Thyroid gland (tissue), 4 donors: Measurements from ENCODE around the gene PIGU.

Source experiments
- POLR2A ChIP-seq, 2 donors: fragments of 450-650 bp; IDR thresholded peaks; one replicate each; pipeline ENCODE4 v1.6.1; 2017; ENCODE audit warnings: antibody characterized with exemption in 2 of 2, mild to moderate bottlenecking in 2 of 2, moderate library complexity in 1 of 2
- TF ChIP-seq, protein P1 (sequence below), 6 experiments: fragments of 200-600 bp in 3 of 6; fragments of 450-650 bp in 3 of 6; sonication (generic) in 3 of 6; IDR thresholded peaks; one replicate each; pipeline ENCODE4 v1.5.1; 2016 to 2019; ENCODE audit warnings: antibody characterized with exemption in 6 of 6, mild to moderate bottlenecking in 2 of 6, inconsistent platforms in 1 of 6, moderate library complexity in 1 of 6

DNA sequence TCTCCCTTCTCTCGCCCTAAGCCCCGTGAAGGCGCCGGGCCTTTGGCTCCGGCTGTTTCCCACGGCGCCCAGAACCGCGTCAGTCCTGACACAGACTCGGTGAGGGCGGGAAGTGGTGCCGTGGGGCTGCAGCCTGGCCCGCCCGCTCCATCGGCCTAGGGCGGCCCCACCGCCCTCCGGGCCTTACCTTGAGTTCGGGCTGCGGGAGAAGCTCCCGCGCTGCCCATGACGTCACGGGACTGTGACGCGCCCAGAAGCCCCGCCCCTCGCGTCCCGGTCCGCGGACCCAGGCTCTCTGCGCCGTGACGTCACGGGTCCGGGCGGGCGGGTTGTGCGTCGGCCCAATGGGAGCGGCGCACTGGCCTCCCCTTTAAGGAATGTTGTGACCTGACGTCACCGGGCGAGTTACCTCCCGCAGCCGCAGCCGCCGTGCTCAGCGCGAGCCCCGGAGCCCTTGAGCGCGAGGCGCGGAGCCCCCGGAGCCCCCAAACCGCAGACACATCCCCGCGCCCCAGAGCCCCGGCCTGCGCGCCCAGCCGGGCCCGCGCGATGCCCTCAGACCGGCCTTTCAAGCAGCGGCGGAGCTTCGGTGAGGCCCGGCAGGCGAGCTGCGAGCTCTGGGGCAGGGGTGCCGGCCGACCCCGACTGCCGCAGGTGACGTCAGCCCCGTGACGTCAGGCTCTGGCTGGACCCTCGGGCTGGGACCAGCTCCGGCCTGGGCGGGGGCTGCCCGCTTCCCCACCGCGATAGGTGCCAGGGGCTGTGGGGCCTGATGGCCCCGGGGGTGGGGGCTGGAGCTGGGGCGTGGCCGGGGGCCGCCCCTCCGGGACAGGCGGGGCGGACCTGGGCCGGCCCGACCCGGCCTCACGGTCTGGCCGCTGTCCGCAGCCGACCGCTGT is 118.3 kb downstream of the PIGU start, which contains the start of gene MAP1LC3A:
- TF ChIP-seq, protein P1, sequence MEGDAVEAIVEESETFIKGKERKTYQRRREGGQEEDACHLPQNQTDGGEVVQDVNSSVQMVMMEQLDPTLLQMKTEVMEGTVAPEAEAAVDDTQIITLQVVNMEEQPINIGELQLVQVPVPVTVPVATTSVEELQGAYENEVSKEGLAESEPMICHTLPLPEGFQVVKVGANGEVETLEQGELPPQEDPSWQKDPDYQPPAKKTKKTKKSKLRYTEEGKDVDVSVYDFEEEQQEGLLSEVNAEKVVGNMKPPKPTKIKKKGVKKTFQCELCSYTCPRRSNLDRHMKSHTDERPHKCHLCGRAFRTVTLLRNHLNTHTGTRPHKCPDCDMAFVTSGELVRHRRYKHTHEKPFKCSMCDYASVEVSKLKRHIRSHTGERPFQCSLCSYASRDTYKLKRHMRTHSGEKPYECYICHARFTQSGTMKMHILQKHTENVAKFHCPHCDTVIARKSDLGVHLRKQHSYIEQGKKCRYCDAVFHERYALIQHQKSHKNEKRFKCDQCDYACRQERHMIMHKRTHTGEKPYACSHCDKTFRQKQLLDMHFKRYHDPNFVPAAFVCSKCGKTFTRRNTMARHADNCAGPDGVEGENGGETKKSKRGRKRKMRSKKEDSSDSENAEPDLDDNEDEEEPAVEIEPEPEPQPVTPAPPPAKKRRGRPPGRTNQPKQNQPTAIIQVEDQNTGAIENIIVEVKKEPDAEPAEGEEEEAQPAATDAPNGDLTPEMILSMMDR (IDR thresholded peaks at IDR 0.05), result peak in 1 of 6 experiments; percentile 34
- peak in 1 of 2 donors; percentile 79 for TF ChIP-seq POLR2A (IDR thresholded peaks at IDR 0.05)
